Measurements from ENCODE around the gene PTPRCAP.

DNA sequence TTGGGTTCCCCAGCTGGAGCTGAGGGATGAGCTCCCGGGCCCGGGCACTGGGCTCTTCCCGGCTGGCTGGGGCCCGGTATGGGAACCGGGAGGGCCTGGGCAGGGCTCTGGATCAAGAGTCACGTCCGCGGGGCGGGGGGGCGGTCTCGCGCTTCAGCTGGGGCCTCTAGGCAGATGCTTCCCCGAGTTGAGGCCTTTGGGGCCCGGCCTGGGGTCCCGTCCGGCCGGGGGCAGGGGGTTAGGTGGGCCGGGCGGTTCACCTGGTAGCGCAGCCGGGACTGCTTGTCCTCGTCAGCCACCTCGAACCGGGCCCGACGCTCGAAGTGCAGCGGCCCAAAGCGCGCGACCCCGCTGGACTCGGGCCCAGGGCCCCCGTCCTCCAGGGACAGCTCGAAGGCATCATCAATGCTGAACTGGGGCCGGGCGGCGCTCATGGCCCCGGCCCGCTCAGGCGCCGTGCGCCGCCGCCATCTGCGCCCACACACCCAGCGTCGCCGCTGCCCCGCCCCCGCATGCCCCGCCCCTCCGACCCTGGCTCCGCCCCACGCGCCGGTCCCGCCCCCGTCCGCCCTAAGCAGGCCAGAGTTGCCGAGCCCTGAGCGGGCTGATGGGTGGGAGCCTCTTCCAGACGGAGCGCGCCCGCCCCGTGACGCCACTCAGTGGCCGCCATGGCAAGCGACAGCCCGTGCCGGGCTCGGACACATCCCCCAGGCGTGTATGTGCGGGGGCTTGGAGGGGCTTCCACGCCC, 31.5 kb upstream of the PTPRCAP start, which contains the start of gene TMEM134:
- TF ChIP-seq, protein P1, sequence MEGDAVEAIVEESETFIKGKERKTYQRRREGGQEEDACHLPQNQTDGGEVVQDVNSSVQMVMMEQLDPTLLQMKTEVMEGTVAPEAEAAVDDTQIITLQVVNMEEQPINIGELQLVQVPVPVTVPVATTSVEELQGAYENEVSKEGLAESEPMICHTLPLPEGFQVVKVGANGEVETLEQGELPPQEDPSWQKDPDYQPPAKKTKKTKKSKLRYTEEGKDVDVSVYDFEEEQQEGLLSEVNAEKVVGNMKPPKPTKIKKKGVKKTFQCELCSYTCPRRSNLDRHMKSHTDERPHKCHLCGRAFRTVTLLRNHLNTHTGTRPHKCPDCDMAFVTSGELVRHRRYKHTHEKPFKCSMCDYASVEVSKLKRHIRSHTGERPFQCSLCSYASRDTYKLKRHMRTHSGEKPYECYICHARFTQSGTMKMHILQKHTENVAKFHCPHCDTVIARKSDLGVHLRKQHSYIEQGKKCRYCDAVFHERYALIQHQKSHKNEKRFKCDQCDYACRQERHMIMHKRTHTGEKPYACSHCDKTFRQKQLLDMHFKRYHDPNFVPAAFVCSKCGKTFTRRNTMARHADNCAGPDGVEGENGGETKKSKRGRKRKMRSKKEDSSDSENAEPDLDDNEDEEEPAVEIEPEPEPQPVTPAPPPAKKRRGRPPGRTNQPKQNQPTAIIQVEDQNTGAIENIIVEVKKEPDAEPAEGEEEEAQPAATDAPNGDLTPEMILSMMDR (IDR thresholded peaks at IDR 0.05): peak; percentile 51 to 79 (median 68)
- TF ChIP-seq POLR2A (IDR thresholded peaks at IDR 0.05) (peak in 3 of 4 donors; percentile 59 to 85 (median 80)), EP300 (IDR thresholded peaks at IDR 0.05) (peak in 1 of 4 donors; percentile 14)
